H1 (cell line): ENCODE data around the gene BTBD16. TPM values are rescaled to one million over a fixed set of nuclear protein-coding genes. Genes with fewer than 3 reads are reported as not detected.

Experiments
- RNF2 ChIP-seq: fragments of 200-900, 300-1000 bp; sonication (generic); IDR thresholded peaks from 2 replicates; pipeline ENCODE4 v1.7.1; 2016; ENCODE audit warnings: borderline replicate concordance, low read depth, mild to moderate bottlenecking, antibody characterized with exemption, low read length; ENCODE audit not compliant: poor library complexity, severe bottlenecking; ENCODE audit errors: missing control alignments
- SAP30 ChIP-seq: fragments of 300-600 bp; sonication (generic); IDR thresholded peaks from 2 replicates; pipeline ENCODE4 v1.7.1; 2012; ENCODE audit warnings: low read length, moderate library complexity, mild to moderate bottlenecking, inconsistent platforms; ENCODE audit not compliant: insufficient read depth, insufficient replicate concordance
- SRF ChIP-seq: IDR thresholded peaks from 2 replicates; pipeline ENCODE4 v1.6.1; 2011; ENCODE audit warnings: mild to moderate bottlenecking, low read depth, low read length, moderate library complexity
- SUZ12 ChIP-seq: fragments of 200-600 bp; sonication (generic); IDR thresholded peaks from 2 replicates; pipeline ENCODE4 v1.6.1; 2012; ENCODE audit warnings: mild to moderate bottlenecking, inconsistent platforms, low read length, moderate library complexity, mixed read lengths
- TAF1 ChIP-seq: IDR thresholded peaks from 2 replicates; pipeline ENCODE4 v1.6.1; 2011; ENCODE audit warnings: mild to moderate bottlenecking, low read depth, low read length
- polyA plus RNA-seq, 7 experiments: library from polyadenylated mRNA; depleted of rRNA in 3 of 7; stranded (reverse) in 5 of 7; unstranded in 2 of 7; fragments of >200 nt in 5 of 7; fragments of 200-250 nt in 2 of 7; gene quantifications; 1 replicate in 5 of 7; 2 replicates in 1 of 7; 4 replicates in 1 of 7; pipeline versions ENCODE4 v1.2.1 to v1.2.3, GENCODE V29; 2011 to 2013; ENCODE audit warnings: missing spikeins in 2 of 7, mixed read lengths in 2 of 7
- total RNA-seq: library from RNA; stranded (reverse); fragmentation: NEBNext Ultra II Directional; extraction: Animal tissue kit (Norgen Biotek cat#: 25700); gene quantifications from 2 replicates; pipeline ENCODE4 v1.2.1, GENCODE V29; 2021

Gene BTBD16
- total and polyA plus RNA-seq, 2 of the 8 experiments (the other 6 are each of a cell fraction or from before 2014, with no cell fraction given), result 0.05 TPM; not detected in 1

- TF ChIP-seq RNF2, result no peak
- no peak for TF ChIP-seq SAP30
- TF ChIP-seq SUZ12, result no peak
- no peak for TF ChIP-seq TAF1
- TF ChIP-seq SRF, result no peak
Observed at GRCh38 chr10:122375679-122376160, 104.6 kb downstream of the BTBD16 start (continued).
